H1 (cell line): ENCODE measurements around the gene RAB3B. TPM values are rescaled to one million over a fixed set of nuclear protein-coding genes. Genes with fewer than 3 reads are reported as not detected.

Experiments
- CTCF ChIA-PET: fragments of 300-600 bp; sonication (Branson Sonifier 250); formaldehyde crosslinking; loops from one replicate; lab custom pipeline; 2021; ENCODE audit not compliant: partially characterized antibody; lab: Charles Lee
- POLR2A ChIA-PET: fragments of 300-600 bp; sonication (Branson Sonifier 250); formaldehyde crosslinking; loops from one replicate; lab custom pipeline; 2021; ENCODE audit warnings: inconsistent platforms; ENCODE audit not compliant: partially characterized antibody; lab: Charles Lee
- DNase-seq, 2 experiments: peaks; one replicate each; pipeline versions ENCODE4 v3.0.0 to v3.0.0-alpha.2; 2010 to 2022; ENCODE audit warnings: low spot score in 2 of 2, low read depth in 1 of 2, mixed read lengths in 1 of 2
- FAIRE-seq: peaks from 2 replicates; lab custom pipeline; 2011; peaks lifted over from hg19 to GRCh38; lab: Jason Lieb, UNC
- H2AFZ ChIP-seq: 2 replicates; pipeline ENCODE4 v1.8.1; 2012; ENCODE audit warnings: low read length, inconsistent platforms
- H2AK5ac ChIP-seq: 2 replicates; pipeline ENCODE4 v1.6.1; 2013; ENCODE audit warnings: low read depth, low read length
- H2BK120ac ChIP-seq: replicated peaks from 2 replicates; pipeline ENCODE3; 2013; ENCODE audit warnings: low read depth, low read length, inconsistent platforms
- H2BK12ac ChIP-seq: 2 replicates; pipeline ENCODE4 v1.6.1; 2013; ENCODE audit warnings: low read depth, low read length
- H2BK15ac ChIP-seq: 2 replicates; pipeline ENCODE4 v1.6.1; 2013; ENCODE audit warnings: low read length
- H2BK20ac ChIP-seq: 2 replicates; pipeline ENCODE4 v1.6.1; 2013; ENCODE audit warnings: low read length
- H2BK5ac ChIP-seq: 2 replicates; pipeline ENCODE4 v1.6.1; 2013; ENCODE audit warnings: low read depth, low read length
- H3K14ac ChIP-seq: 2 replicates; pipeline ENCODE4 v1.6.1; 2013; ENCODE audit warnings: inconsistent platforms; ENCODE audit not compliant: insufficient read length
- H3K18ac ChIP-seq: 2 replicates; pipeline ENCODE4 v1.6.1; 2013; ENCODE audit warnings: low read length; ENCODE audit errors: extremely low read depth
- H3K23ac ChIP-seq: 2 replicates; pipeline ENCODE4 v1.6.1; 2013; ENCODE audit warnings: inconsistent platforms; ENCODE audit not compliant: insufficient read length
- H3K23me2 ChIP-seq: 2 replicates; pipeline ENCODE4 v1.6.1; 2013; ENCODE audit warnings: low read depth, low read length
- H3K27ac ChIP-seq: 2 replicates; pipeline ENCODE4 v1.6.1; 2011; ENCODE audit warnings: low read depth, low read length, inconsistent platforms
- H3K27me3 ChIP-seq, 4 experiments: replicated peaks in 1 of 4; 1 replicate in 1 of 4; 2 replicates in 3 of 4; pipeline versions ENCODE4 v1.6.1 to v1.8.1; 2011 to 2013; ENCODE audit warnings: low read length in 3 of 4, mild to moderate bottlenecking in 3 of 4, inconsistent platforms in 2 of 4, mixed read lengths in 2 of 4, moderate library complexity in 1 of 4; ENCODE audit not compliant: control insufficient read depth in 3 of 4, insufficient read depth in 3 of 4; ENCODE audit errors: extremely low read depth in 1 of 4
- H3K36me3 ChIP-seq, 4 experiments: 2 replicates each; pipeline versions ENCODE4 v1.6.1 to v1.8.1; 2011 to 2013; ENCODE audit warnings: mild to moderate bottlenecking in 4 of 4, low read length in 3 of 4, moderate library complexity in 2 of 4, control low read depth in 1 of 4, inconsistent platforms in 1 of 4; ENCODE audit not compliant: insufficient read depth in 4 of 4, control insufficient read depth in 2 of 4
- H3K4ac ChIP-seq: replicated peaks from 2 replicates; pipeline ENCODE3; 2013; ENCODE audit warnings: low read length, low read depth, mixed read lengths, inconsistent platforms; ENCODE audit not compliant: insufficient read length
- H3K4me1 ChIP-seq, 4 experiments: replicated peaks in 1 of 4; 1 replicate in 1 of 4; 2 replicates in 3 of 4; pipeline versions ENCODE4 v1.6.1 to v1.8.1; 2011 to 2013; ENCODE audit warnings: low read length in 3 of 4, inconsistent platforms in 2 of 4, mixed read lengths in 1 of 4; ENCODE audit not compliant: insufficient read depth in 4 of 4, control insufficient read depth in 3 of 4
- H3K4me2 ChIP-seq, 2 experiments: 2 replicates each; pipeline versions ENCODE4 v1.6.1 to v1.8.1; 2011 to 2013; ENCODE audit warnings: low read depth in 2 of 2, low read length in 2 of 2, control low read depth in 1 of 2, inconsistent platforms in 1 of 2, mild to moderate bottlenecking in 1 of 2; ENCODE audit not compliant: insufficient read depth in 1 of 2
- H3K4me3 ChIP-seq, 4 experiments: fragments of 200-600, 300-600 bp in 1 of 4; sonication (generic), shearing (Covaris generic), sonication (Bioruptor Twin) in 1 of 4; 2 replicates each; pipeline versions ENCODE4 v1.5.1 to v1.8.1; 2011 to 2016; ENCODE audit warnings: low read length in 4 of 4, low read depth in 3 of 4, control low read depth in 2 of 4, inconsistent platforms in 2 of 4, mild to moderate bottlenecking in 2 of 4, mixed read lengths in 1 of 4, moderate library complexity in 1 of 4; ENCODE audit not compliant: insufficient read depth in 2 of 4; ENCODE audit errors: extremely low read depth in 1 of 4
- H3K56ac ChIP-seq: replicated peaks from 2 replicates; pipeline ENCODE3; 2013; ENCODE audit warnings: low read depth, mild to moderate bottlenecking, mixed read lengths, low read length, inconsistent platforms; ENCODE audit not compliant: insufficient read length
- H3K79me1 ChIP-seq: 2 replicates; pipeline ENCODE4 v1.6.1; 2013; ENCODE audit warnings: low read depth, low read length, control low read depth
- H3K79me2 ChIP-seq, 2 experiments: 2 replicates each; pipeline versions ENCODE4 v1.6.1 to v1.8.1; 2012 to 2013; ENCODE audit warnings: low read length in 2 of 2, mild to moderate bottlenecking in 2 of 2, inconsistent platforms in 1 of 2; ENCODE audit not compliant: insufficient read depth in 2 of 2, control insufficient read depth in 1 of 2
- H3K9ac ChIP-seq, 4 experiments: replicated peaks in 1 of 4; 1 replicate in 1 of 4; 2 replicates in 3 of 4; pipeline versions ENCODE4 v1.6.1 to v1.8.1; 2011 to 2013; ENCODE audit warnings: low read depth in 3 of 4, low read length in 3 of 4, control low read depth in 2 of 4, mild to moderate bottlenecking in 2 of 4, moderate library complexity in 2 of 4, inconsistent platforms in 1 of 4; ENCODE audit errors: extremely low read depth in 1 of 4
- H3K9me3 ChIP-seq, 2 experiments: 2 replicates each; pipeline versions ENCODE4 v1.6.1 to v1.8.1; 2012 to 2013; ENCODE audit warnings: mild to moderate bottlenecking in 2 of 2, moderate library complexity in 2 of 2, control low read depth in 1 of 2, inconsistent platforms in 1 of 2, low read depth in 1 of 2, low read length in 1 of 2, mixed read lengths in 1 of 2; ENCODE audit not compliant: insufficient read depth in 2 of 2
- H4K20me1 ChIP-seq, 2 experiments: replicated peaks in 1 of 2; 2 replicates each; pipeline versions ENCODE3 to v1.8.1; 2011 to 2013; ENCODE audit warnings: inconsistent platforms in 2 of 2, low read length in 2 of 2, mild to moderate bottlenecking in 1 of 2; ENCODE audit not compliant: insufficient read depth in 2 of 2, control insufficient read depth in 1 of 2
- H4K5ac ChIP-seq: 2 replicates; pipeline ENCODE4 v1.6.1; 2013; ENCODE audit warnings: low read length, low read depth, mixed read lengths, inconsistent platforms; ENCODE audit not compliant: insufficient read length
- H4K8ac ChIP-seq: 2 replicates; pipeline ENCODE4 v1.8.0; 2013; ENCODE audit warnings: mild to moderate bottlenecking, moderate library complexity, low read length, inconsistent platforms; ENCODE audit not compliant: insufficient read depth; ENCODE audit errors: extremely low read depth
- H4K91ac ChIP-seq: replicated peaks from 2 replicates; pipeline ENCODE3; 2013; ENCODE audit warnings: low read length, mixed read lengths, inconsistent platforms; ENCODE audit not compliant: insufficient read length
- SIX5 ChIP-seq: IDR thresholded peaks from 2 replicates; pipeline ENCODE4 v1.6.1; 2011; ENCODE audit warnings: mild to moderate bottlenecking, low read depth, low read length
- WGBS, 2 experiments: shearing (Covaris generic) in 1 of 2; methylation state at CpG; one replicate each; pipeline versions ENCODE4 v1.1.6 to v1.1.7; 2013 to 2015; ENCODE audit warnings: low lambda C conversion rate in 2 of 2, mixed read lengths in 2 of 2, inconsistent platforms in 1 of 2, low coverage in 1 of 2, missing lambda C conversion rate in 1 of 2; ENCODE audit not compliant: insufficient replicate concordance in 2 of 2, insufficient coverage in 1 of 2, insufficient read length in 1 of 2; ENCODE audit errors: extremely low coverage in 1 of 2, missing lambda C conversion rate in 1 of 2; 5-methylcytosine and 5-hydroxymethylcytosine counted together
- polyA plus RNA-seq, 7 experiments: library from polyadenylated mRNA; depleted of rRNA in 3 of 7; stranded (reverse) in 5 of 7; unstranded in 2 of 7; fragments of >200 nt in 5 of 7; fragments of 200-250 nt in 2 of 7; gene quantifications; 1 replicate in 5 of 7; 2 replicates in 1 of 7; 4 replicates in 1 of 7; pipeline versions ENCODE4 v1.2.1 to v1.2.3, GENCODE V29; 2011 to 2013; ENCODE audit warnings: missing spikeins in 2 of 7, mixed read lengths in 2 of 7
- total RNA-seq: library from RNA; stranded (reverse); fragmentation: NEBNext Ultra II Directional; extraction: Animal tissue kit (Norgen Biotek cat#: 25700); gene quantifications from 2 replicates; pipeline ENCODE4 v1.2.1, GENCODE V29; 2021

RAB3B gene
- total and polyA plus RNA-seq, 2 of the 8 experiments (the other 6 are each of a cell fraction or from before 2014, with no cell fraction given), result 12.5 to 36.8 TPM

DNA sequence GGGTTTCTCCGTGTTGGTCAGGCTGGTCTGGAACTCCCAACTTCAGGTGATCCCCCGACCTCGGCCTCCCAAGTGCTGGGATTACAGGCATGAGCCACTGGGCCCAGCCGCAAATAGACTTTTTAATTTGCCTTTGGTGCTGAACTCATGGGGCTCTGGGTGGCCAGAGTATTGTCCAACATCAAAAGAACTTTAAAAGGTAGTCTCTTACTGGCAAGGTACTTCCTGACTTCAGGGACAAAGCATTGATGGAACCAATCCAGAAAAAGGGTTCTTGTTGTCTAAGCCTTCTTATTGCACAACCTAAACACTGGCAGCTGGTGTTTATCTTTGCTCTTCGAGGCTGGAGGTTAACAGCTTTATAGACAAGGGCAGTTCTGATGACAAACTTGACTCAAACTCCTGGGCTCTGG is 46.9 kb upstream of the RAB3B start:
- ChIA-PET CTCF (no interaction called here), POLR2A (interaction anchor here (0.6 to 3.0 kb wide), 3 partner anchors 10 to 384 kb away, joined by 4 to 10 read pairs (median 4); partner anchors contain the start of gene TXNDC12)
- peaks cover 2 to 42% (median 16%) of the 10 kb centered on the region in 4 experiments; a peak in 7 of 8 replicates for H3K36me3 ChIP-seq
- peaks cover 1 to 9% of the 10 kb centered on the region in 2 experiments; a peak in 3 of 4 replicates for H3K79me2 ChIP-seq
- H3K23me2 ChIP-seq, result peaks cover 3% of the 10 kb centered on the region; the same call in 1 of the 2 replicates
- no peak overlapping the region for H3K9ac ChIP-seq
- no peak overlapping the region for H3K4ac ChIP-seq
- no peak overlapping the region for H2AFZ ChIP-seq
- 94% methylated on average over 5 of the region's 5 CpGs; no CpG with 5 or more reads in 1 of the 2 experiments for WGBS, 2 experiments
- H3K9me3 ChIP-seq, result no peaks in the 10 kb centered on the region
- no peak overlapping the region for H3K14ac ChIP-seq
- DNase-seq (no peak), FAIRE-seq (no peak)
- no peak overlapping the region for H3K56ac ChIP-seq
- no peak overlapping the region for H3K27ac ChIP-seq
- H3K4me2 ChIP-seq, result no peak overlapping the region
- H2BK20ac ChIP-seq, result no peak overlapping the region
- H4K20me1 ChIP-seq, result peaks cover 0 to under 1% of the 10 kb centered on the region in 2 experiments
- no peak overlapping the region for H4K8ac ChIP-seq
- H2BK5ac ChIP-seq, result no peak overlapping the region
- peaks cover 0 to 4% (median under 1%) of the 10 kb centered on the region in 4 experiments; a peak in 2 of 7 replicates for H3K4me1 ChIP-seq
- no peak overlapping the region for H3K18ac ChIP-seq
- H4K5ac ChIP-seq, result no peak overlapping the region
- no peak overlapping the region for H4K91ac ChIP-seq
- no peak overlapping the region for H2BK120ac ChIP-seq
- H3K4me3 ChIP-seq, result no peak overlapping the region
- 0 out of 2 replicates have a peak, but pooled peaks cover 3% of the 10 kb centered on the region for H3K79me1 ChIP-seq
- no peak overlapping the region for H2BK12ac ChIP-seq
- no peaks in the 10 kb centered on the region for H3K27me3 ChIP-seq
- no peak for TF ChIP-seq SIX5
- no peak overlapping the region for H3K23ac ChIP-seq
- no peak overlapping the region for H2AK5ac ChIP-seq
- H2BK15ac ChIP-seq, result no peak overlapping the region
